DOHH2 (cell line): ENCODE data around the gene GASK1A.

Experiments
- EZH2phosphoT487 ChIP-seq: fragments of 200-600 bp; sonication (generic); IDR thresholded peaks from 2 replicates; pipeline ENCODE4 v1.6.1; 2017; ENCODE audit warnings: borderline replicate concordance, mild to moderate bottlenecking, antibody characterized with exemption, low read length, moderate library complexity, mixed read lengths
- TF ChIP-seq, protein P1 (sequence below): fragments of 200-600 bp; sonication (generic); IDR thresholded peaks from one replicate; pipeline ENCODE4 v1.5.1; 2014; ENCODE audit warnings: antibody characterized with exemption, mild to moderate bottlenecking, low read depth, low read length; ENCODE audit not compliant: poor library complexity, severe bottlenecking

DNA sequence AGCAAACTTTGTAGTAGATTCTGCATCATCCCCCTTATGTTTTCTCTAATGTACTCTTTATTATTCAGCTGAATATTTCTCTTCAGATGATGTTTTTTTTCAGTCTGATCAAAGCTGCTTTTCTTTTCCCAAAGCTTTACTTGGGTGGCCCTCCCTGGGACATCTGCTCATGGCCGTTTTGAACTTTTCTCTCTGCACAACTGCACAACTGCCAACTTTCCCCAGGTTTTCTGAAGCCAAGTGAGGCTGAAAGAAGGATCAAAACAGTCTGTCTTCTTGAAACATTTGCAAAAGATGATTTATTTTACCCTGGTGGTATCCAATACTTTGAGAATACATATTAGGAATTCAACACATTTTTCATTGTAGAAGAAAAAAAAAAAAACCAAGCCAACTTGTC lies 43.0 kb downstream of the GASK1A start:
- TF ChIP-seq, protein P1, sequence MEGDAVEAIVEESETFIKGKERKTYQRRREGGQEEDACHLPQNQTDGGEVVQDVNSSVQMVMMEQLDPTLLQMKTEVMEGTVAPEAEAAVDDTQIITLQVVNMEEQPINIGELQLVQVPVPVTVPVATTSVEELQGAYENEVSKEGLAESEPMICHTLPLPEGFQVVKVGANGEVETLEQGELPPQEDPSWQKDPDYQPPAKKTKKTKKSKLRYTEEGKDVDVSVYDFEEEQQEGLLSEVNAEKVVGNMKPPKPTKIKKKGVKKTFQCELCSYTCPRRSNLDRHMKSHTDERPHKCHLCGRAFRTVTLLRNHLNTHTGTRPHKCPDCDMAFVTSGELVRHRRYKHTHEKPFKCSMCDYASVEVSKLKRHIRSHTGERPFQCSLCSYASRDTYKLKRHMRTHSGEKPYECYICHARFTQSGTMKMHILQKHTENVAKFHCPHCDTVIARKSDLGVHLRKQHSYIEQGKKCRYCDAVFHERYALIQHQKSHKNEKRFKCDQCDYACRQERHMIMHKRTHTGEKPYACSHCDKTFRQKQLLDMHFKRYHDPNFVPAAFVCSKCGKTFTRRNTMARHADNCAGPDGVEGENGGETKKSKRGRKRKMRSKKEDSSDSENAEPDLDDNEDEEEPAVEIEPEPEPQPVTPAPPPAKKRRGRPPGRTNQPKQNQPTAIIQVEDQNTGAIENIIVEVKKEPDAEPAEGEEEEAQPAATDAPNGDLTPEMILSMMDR: no peak
- no peak for TF ChIP-seq EZH2phosphoT487
